Renal cortex interstitium (tissue), 11 donors: ENCODE data around the gene DAB1. TPM values are rescaled to one million over a fixed set of nuclear protein-coding genes. Genes with fewer than 3 reads are reported as not detected.
A peak's percentile ranks its signal among the peaks of the same experiment; 100 is the strongest.
"Not testable (repeated sequence)": the region's sequence is repeated elsewhere in the genome, so short reads cannot be mapped to it uniquely, and the experiment has no call there.

Experiments
- DNase-seq, 11 donors: peaks; one replicate each; pipeline ENCODE4 v3.0.0-alpha.2; 2013; ENCODE audit warnings: low read depth in 9 of 11, low spot score in 4 of 11; ENCODE audit errors: extremely low read depth in 1 of 11
- polyA plus RNA-seq, 3 donors: library from polyadenylated mRNA; unstranded; fragments of 120-200 nt; gene quantifications; one replicate each; pipeline ENCODE4 v1.2.1, GENCODE V29; 2013; ENCODE audit not compliant: insufficient read length in 3 of 3

DAB1 gene
- polyA plus RNA-seq, 3 donors, result 5.3 to 8.4 (median 6.3) TPM

- no peak for DNase-seq
These were observed 307.0 kb downstream of the DAB1 start for GRCh38 chr1:57116871-57117270.

- DNase-seq, result no peak
These were observed 308.7 kb downstream of the DAB1 start for GRCh38 chr1:57115030-57115614.

- no peak for DNase-seq
These were observed 311.7 kb downstream of the DAB1 start for GRCh38 chr1:57112148-57112547.

GRCh38 chr1:57111175-57111574 lies 312.7 kb downstream of the DAB1 start:
- DNase-seq, result no peak

GRCh38 chr1:57109883-57110282 lies 314.0 kb downstream of the DAB1 start:
- DNase-seq, result no peak

GRCh38 chr1:57109247-57109646 lies 314.6 kb downstream of the DAB1 start:
- peak in 3 of 11 donors; percentile 5 to 10 (median 9) for DNase-seq

GRCh38 chr1:57106296-57106695 lies 317.6 kb downstream of the DAB1 start:
- DNase-seq, result no peak

GRCh38 chr1:57102561-57103326 lies 321.1 kb downstream of the DAB1 start:
- no peak for DNase-seq

GRCh38 chr1:57101209-57101608 lies 322.7 kb downstream of the DAB1 start:
- no peak for DNase-seq

GRCh38 chr1:57094749-57095148 lies 329.1 kb downstream of the DAB1 start:
- DNase-seq, result no peak

- DNase-seq, result no peak
These were observed 330.7 kb downstream of the DAB1 start for GRCh38 chr1:57093122-57093521.

GRCh38 chr1:57091642-57092041 lies 332.2 kb downstream of the DAB1 start:
- no peak for DNase-seq

- DNase-seq, result no peak
These were observed 334.0 kb downstream of the DAB1 start for GRCh38 chr1:57089855-57090254.

- no peak for DNase-seq
These were observed 334.6 kb downstream of the DAB1 start for GRCh38 chr1:57089221-57089620.

GRCh38 chr1:57088653-57089052 lies 335.2 kb downstream of the DAB1 start:
- DNase-seq, result no peak

GRCh38 chr1:57087660-57088059 lies 336.2 kb downstream of the DAB1 start:
- DNase-seq, result not testable (repeated sequence)

- no peak for DNase-seq
These were observed 337.7 kb downstream of the DAB1 start for GRCh38 chr1:57086154-57086553.

GRCh38 chr1:57084701-57085100 lies 339.2 kb downstream of the DAB1 start:
- no peak for DNase-seq

GRCh38 chr1:57082711-57083439 lies 341.0 kb downstream of the DAB1 start:
- DNase-seq, result no peak

- DNase-seq, result no peak
These were observed 344.3 kb downstream of the DAB1 start for GRCh38 chr1:57079454-57080157.
